Measurements from ENCODE around the gene PCBP3.

- no peak for TF ChIP-seq CTCF (IDR thresholded peaks at IDR 0.05)
- no peak for TF ChIP-seq POLR2A (IDR thresholded peaks at IDR 0.05)
- no peak for TF ChIP-seq POLR2AphosphoS5 (IDR thresholded peaks at IDR 0.05)
Measured at GRCh38 chr21:45988366-45989347, 345.1 kb downstream of the PCBP3 start.
